DND-41 (cell line): ENCODE data around the gene SYCE3.

Source experiments
- CTCF ChIP-seq: IDR thresholded peaks from 2 replicates; pipeline ENCODE4 v1.5.1; 2012; ENCODE audit warnings: borderline replicate concordance, low read length, moderate library complexity, mild to moderate bottlenecking; ENCODE audit not compliant: poor library complexity, severe bottlenecking; ENCODE audit errors: extremely low read depth
- EZH2 ChIP-seq: IDR thresholded peaks from 3 replicates; pipeline ENCODE4 v1.6.1; 2012; ENCODE audit warnings: borderline replicate concordance, low read depth, mild to moderate bottlenecking, moderate library complexity, low read length, inconsistent platforms; ENCODE audit not compliant: severe bottlenecking

- no peak for TF ChIP-seq CTCF
- TF ChIP-seq EZH2 = no peak
Observed at GRCh38 chr22:50600538-50600937, 37.8 kb upstream of the SYCE3 start, which contains the start of gene MAPK8IP2.
